Astrocyte of the spinal cord (primary cell): ENCODE data around the gene TMEM201.

ENCODE experiments used
- DNase-seq: peaks from one replicate; pipeline ENCODE4 v3.0.0; 2011; ENCODE audit warnings: low read depth, low spot score
- H3K4me3 ChIP-seq: 2 replicates; pipeline ENCODE4 v1.5.1; 2011; ENCODE audit warnings: low read depth, mild to moderate bottlenecking, low read length, moderate library complexity
- in situ Hi-C: cut with HindIII; loops from 2 replicates; pipeline ENCODE4 v1.10.0; 2017; ENCODE audit warnings: low sequenced_read_pairs
- TF ChIP-seq, protein P1 (sequence below): IDR thresholded peaks from 2 replicates; pipeline ENCODE4 v1.5.1; 2012; ENCODE audit warnings: low read depth, mild to moderate bottlenecking, low read length, inconsistent platforms

TMEM201 gene

DNA sequence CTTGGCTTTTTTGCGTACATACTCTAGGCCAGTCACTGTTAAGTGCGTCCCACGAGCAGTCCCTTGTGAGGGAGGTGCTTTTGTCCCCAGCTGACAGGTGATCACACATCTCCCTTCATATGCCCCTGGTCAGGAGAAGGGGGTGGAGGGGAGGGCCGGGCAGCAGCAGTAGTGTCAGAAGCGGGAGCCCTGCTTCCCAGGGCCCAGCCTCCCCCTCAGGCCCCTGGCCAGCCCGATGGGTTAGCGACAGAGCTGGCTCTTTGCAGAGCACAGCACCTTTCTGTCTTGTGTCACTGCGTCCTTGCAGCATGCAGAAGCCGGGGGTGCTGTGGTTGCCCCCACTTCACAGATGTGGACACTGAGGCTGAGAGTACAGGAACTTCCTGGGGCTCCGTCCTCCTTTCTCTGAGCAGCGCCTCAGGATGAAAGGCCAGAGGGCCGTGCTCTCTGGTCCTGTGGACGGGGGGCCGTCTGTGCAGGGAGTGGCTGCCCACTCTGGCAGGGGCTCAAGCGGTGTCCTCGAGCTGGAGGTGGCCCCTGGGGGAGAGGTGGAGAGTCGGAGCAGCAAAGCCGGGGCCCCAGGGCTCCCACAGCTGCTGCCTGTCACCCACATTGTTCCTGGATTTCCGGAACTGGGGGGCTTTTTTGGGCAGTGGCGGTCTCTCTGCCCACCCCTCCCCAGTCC lies 5.9 kb downstream of the TMEM201 start:
- in situ Hi-C loops = no loop called here
- H3K4me3 ChIP-seq = no peak overlapping the region
- TF ChIP-seq, protein P1, sequence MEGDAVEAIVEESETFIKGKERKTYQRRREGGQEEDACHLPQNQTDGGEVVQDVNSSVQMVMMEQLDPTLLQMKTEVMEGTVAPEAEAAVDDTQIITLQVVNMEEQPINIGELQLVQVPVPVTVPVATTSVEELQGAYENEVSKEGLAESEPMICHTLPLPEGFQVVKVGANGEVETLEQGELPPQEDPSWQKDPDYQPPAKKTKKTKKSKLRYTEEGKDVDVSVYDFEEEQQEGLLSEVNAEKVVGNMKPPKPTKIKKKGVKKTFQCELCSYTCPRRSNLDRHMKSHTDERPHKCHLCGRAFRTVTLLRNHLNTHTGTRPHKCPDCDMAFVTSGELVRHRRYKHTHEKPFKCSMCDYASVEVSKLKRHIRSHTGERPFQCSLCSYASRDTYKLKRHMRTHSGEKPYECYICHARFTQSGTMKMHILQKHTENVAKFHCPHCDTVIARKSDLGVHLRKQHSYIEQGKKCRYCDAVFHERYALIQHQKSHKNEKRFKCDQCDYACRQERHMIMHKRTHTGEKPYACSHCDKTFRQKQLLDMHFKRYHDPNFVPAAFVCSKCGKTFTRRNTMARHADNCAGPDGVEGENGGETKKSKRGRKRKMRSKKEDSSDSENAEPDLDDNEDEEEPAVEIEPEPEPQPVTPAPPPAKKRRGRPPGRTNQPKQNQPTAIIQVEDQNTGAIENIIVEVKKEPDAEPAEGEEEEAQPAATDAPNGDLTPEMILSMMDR = no peak
- no peak for DNase-seq

DNA sequence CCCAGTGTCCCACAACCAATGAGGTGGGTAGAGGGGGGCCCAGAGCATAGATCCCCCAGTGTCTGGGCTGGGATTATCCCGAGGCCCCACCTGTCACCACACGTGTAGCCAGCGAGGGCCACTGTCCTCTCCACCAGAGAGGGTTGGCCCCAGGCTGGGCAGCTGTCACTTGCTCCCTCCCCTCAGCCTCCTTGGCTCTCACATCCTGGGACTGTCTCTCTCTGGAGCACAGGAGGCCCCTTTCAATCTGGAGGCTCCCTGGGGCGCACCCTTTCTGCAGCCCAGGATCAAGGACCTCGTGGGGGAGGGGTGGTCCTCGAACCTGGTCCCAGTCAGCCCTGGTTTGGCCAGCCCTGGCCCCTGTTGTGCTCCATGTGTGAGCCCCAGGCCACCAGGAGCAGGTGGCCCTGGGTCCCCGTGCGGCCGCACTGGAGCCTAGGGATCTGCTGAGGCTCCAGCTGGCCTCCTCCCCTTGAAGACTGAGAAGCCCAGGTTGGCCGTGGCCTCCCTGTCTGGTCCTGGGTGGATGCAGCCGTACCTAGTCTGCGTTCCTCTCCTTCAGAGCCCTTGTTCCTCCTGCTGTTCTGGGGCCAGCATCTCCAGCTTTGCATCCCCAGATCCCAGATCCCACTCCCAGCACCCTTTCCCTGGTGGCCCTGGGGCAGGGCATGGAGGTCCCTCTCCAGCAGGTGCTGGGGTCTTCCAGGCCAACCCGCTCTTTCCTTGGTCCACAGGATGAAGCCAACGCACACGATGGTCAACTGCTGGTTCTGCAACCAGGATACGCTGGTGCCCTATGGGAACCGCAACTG lies 6.7 kb downstream of the TMEM201 start:
- in situ Hi-C loops = no loop called here
- no peak for DNase-seq
- H3K4me3 ChIP-seq = no peak overlapping the region
- TF ChIP-seq, protein P1 = no peak

DNA sequence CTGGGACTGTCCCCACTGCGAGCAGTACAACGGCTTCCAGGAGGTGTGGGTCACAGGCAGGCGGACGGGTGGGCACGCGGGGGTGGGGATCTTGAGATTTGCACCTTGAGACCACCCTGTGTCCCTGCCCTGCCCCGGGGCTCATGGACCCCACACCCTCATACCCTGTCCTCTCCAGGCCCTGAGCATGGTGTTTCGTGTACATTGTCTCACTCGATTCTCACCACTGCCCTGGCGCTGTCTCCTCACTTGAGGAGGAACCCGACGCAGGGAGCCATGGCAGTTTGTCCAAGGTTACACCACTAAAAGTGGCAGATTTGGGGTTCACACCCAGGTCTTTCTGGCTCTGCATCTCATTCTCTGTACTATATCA lies 7.2 kb downstream of the TMEM201 start:
- TF ChIP-seq, protein P1 = no peak
- no peak overlapping the region for H3K4me3 ChIP-seq
- in situ Hi-C loops = no loop called here
- DNase-seq = no peak

DNA sequence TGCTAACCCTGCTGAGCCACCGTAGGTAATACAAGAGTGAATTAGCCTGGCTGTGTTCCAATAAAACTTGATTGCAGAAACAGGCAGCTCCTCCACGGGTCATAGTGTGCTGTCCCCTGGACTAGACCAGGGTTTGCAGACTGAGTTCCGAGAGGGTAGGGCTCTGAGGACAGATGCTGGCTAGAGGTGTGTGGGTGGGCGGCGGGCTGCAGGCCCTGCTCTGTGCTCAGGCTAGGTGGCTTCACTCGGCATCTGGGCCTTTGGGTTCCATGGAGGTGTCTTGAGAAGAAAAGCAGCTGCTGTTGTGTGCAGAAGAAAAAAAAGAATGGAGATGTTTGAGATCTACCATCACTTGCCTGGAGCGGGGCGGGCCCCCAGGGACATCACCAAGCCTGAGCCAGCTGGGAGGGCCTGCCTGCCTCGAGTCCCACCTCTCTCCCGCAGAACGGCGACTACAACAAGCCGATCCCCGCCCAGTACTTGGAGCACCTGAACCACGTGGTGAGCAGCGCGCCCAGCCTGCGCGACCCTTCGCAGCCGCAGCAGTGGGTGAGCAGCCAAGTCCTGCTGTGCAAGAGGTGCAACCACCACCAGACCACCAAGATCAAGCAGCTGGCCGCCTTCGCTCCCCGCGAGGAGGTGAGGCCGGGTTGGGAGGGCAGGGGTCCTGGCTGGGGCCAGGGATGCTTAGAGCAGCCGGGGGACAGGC lies 7.9 kb downstream of the TMEM201 start:
- no peak for DNase-seq
- H3K4me3 ChIP-seq = no peak overlapping the region
- in situ Hi-C loops = no loop called here
- TF ChIP-seq, protein P1 = no peak

DNA sequence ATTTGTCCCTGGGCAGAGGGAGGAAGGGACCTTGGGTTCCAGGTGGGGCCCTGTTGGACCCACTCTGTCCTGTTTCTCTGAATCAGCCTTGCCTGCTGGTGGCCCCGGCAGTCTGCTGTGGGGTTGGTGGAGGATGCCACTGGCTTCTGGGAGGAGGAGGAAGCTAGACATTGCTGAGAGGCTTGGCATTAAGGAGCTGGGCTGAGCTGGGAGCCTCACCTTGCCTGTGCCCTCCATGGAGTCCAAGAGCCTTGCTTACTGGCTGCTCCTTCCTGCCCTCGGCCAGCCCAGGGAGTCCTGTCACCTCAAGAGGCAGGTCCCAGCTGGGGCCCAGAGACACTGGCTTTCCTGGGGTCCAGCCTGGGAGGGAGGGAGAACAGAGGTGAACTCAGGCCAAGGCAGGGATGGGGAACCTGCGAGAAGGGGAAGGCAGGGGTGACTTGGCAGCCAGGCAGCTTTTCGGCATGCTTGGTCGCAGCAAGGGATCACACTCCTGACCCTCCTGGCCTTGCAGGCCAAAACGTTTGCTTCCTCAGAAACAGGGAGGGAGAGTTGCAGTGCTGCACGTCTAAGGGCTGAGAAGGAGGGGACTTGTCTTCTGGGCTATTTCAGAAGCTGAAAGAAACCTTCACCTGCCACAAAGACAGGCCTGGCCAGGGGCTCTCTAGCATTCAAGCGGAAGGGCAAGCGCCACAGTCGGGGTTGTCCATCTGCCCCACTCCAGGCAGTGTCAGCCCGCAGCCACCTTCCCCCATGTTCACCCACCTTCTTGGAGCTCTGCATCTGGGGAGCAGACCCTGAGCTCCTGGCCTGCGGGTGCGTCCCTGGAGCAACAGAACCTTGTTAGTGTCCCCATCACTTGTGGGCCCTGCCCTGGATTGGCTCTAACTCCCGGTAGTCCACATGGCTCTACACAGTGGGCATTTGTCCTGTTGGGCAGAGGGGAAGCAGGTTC lies 8.9 kb downstream of the TMEM201 start:
- H3K4me3 ChIP-seq = no peak overlapping the region
- no peak for DNase-seq
- in situ Hi-C loops = no loop called here
- TF ChIP-seq, protein P1 = no peak

DNA sequence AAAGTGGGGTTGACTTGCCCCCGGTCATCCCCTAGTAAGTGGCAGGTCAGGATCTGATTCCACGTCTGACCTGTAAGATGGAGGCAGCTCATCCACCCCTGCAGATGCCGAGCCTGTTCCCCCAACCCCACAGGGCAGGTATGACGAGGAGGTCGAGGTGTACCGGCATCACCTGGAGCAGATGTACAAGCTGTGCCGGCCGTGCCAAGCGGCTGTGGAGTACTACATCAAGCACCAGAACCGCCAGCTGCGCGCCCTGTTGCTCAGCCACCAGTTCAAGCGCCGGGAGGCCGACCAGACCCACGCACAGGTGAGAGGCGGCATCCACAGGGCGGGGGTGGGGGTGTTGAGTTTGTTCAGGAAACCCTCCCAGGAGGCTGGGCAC lies 9.6 kb downstream of the TMEM201 start:
- in situ Hi-C loops = no loop called here
- no peak for DNase-seq
- TF ChIP-seq, protein P1 = no peak
- no peak overlapping the region for H3K4me3 ChIP-seq
